ENCODE results near the gene SIL1.

DNA sequence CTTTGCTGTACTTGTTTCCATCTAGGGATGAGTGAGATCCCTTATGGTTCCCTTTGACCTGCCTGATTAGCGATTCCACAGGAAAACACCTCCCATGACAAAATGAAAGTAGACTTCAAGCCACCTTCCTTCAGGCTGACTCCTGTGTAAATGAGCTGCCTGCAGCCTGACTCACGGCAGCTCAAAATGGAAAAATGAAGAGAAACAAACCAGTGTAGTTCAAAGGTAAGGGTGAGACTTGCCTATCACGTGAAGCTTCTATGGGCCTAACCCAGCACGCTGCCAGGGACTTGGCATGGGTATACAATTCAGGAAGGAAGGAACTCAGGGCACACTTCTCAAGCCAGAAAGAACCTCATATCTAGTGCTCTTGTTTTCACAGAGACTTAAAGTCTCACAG lies 212.9 kb downstream of the SIL1 start:
- TF ChIP-seq, protein P1, sequence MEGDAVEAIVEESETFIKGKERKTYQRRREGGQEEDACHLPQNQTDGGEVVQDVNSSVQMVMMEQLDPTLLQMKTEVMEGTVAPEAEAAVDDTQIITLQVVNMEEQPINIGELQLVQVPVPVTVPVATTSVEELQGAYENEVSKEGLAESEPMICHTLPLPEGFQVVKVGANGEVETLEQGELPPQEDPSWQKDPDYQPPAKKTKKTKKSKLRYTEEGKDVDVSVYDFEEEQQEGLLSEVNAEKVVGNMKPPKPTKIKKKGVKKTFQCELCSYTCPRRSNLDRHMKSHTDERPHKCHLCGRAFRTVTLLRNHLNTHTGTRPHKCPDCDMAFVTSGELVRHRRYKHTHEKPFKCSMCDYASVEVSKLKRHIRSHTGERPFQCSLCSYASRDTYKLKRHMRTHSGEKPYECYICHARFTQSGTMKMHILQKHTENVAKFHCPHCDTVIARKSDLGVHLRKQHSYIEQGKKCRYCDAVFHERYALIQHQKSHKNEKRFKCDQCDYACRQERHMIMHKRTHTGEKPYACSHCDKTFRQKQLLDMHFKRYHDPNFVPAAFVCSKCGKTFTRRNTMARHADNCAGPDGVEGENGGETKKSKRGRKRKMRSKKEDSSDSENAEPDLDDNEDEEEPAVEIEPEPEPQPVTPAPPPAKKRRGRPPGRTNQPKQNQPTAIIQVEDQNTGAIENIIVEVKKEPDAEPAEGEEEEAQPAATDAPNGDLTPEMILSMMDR (IDR thresholded peaks at IDR 0.05) = no peak
- no peak for TF ChIP-seq POLR2A (IDR thresholded peaks at IDR 0.05)

All from uterus (tissue), 2 donors.